ENCODE results near the gene MISP.

GRCh38 chr19:731000-731399 lies 19.9 kb upstream of the MISP start:
- no peak for TF ChIP-seq CTCF (IDR thresholded peaks at IDR 0.05)
- no peak for TF ChIP-seq EP300 (IDR thresholded peaks at IDR 0.05)
- TF ChIP-seq POLR2A (IDR thresholded peaks at IDR 0.05): no peak
